ENCODE measurements around the gene EIF5AL1.

DNA sequence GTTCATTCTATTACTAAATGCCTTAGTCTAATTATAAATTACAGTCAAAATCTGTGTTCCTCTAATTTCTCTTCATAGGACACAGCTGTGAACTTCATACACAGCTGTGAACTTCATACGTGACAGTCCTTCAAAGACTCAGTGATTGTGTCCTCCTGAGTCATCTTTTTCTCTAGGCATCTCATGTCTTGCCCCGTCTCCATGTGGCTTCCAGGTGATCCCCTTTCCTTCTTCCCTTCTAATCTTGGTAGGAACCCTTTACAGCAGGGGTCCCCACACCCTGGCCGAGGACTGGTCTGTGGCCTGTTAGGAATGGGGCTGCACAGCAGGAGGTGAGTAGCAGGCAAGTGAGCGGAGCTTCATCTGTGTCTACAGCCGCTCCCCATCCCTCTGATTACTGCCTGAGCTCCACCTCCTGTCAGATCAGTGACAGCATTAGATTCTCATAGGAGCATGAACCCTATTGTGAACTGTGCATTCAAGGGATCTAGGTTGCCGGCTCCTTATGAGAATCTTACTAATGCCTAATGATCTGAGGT is 14.0 kb upstream of the EIF5AL1 start:
- TF ChIP-seq GATA2 (IDR thresholded peaks at IDR 0.05; ENCODE audit: low read depth, low read length) (no peak), GATA3 (IDR thresholded peaks at IDR 0.05; ENCODE audit: low read depth, low read length) (no peak)

All from SH-SY5Y (cell line).